Ishikawa (cell line): ENCODE measurements around the gene SRBD1.

Experiments
- REST ChIP-seq: IDR thresholded peaks from 2 replicates; pipeline ENCODE4 v1.6.1; 2012; ENCODE audit warnings: low read depth, mild to moderate bottlenecking
- ZBTB7A ChIP-seq: IDR thresholded peaks from 2 replicates; pipeline ENCODE4 v1.6.1; 2012; ENCODE audit warnings: low read depth

GRCh38 chr2:45636008-45636407 is 24.9 kb upstream of the SRBD1 start:
- no peak for TF ChIP-seq ZBTB7A
- no peak for TF ChIP-seq REST
